PFSK-1 (cell line): ENCODE results near the gene AKAP14.

Source experiments
- FOXP2 ChIP-seq: optimal IDR thresholded peaks from 2 replicates; pipeline ENCODE3; 2011; ENCODE audit warnings: borderline replicate concordance, control low read depth, inconsistent platforms; ENCODE audit not compliant: insufficient read depth; ENCODE audit errors: extremely low read length, extremely low read depth
- POLR2AphosphoS5 ChIP-seq: IDR thresholded peaks from 2 replicates; pipeline ENCODE4 v1.6.1; 2012; ENCODE audit warnings: low read depth, mild to moderate bottlenecking, control low read depth, low read length, moderate library complexity
- REST ChIP-seq, 2 experiments: IDR thresholded peaks; 2 replicates each; pipeline versions ENCODE4 v1.6.1 to v1.8.0; 2011 to 2012; ENCODE audit warnings: low read depth in 2 of 2, low read length in 2 of 2, control low read depth in 1 of 2, inconsistent platforms in 1 of 2, mild to moderate bottlenecking in 1 of 2, moderate library complexity in 1 of 2; ENCODE audit not compliant: insufficient read depth in 1 of 2
- SIN3A ChIP-seq: IDR thresholded peaks from 2 replicates; pipeline ENCODE4 v1.6.1; 2012; ENCODE audit warnings: mild to moderate bottlenecking, low read length, moderate library complexity, borderline replicate concordance; ENCODE audit not compliant: insufficient read depth
- TAF1 ChIP-seq: IDR thresholded peaks from 2 replicates; pipeline ENCODE4 v1.6.1; 2012; ENCODE audit warnings: low read length, control low read depth, borderline replicate concordance; ENCODE audit not compliant: insufficient read depth

The AKAP14 gene

GRCh38 chrX:119935215-119935874, 39.7 kb downstream of the AKAP14 start:
- TF ChIP-seq POLR2AphosphoS5 (no peak), REST (IDR thresholded peaks at IDR 0.05; ENCODE audit: insufficient read depth in 1 of 2, low read depth in 2 of 2, low read length in 2 of 2) (no peak), TAF1 (no peak), SIN3A (no peak), FOXP2 (no peak)

GRCh38 chrX:119941336-119941735, 45.6 kb downstream of the AKAP14 start:
- TF ChIP-seq FOXP2 (no peak), REST (IDR thresholded peaks at IDR 0.05; ENCODE audit: insufficient read depth in 1 of 2, low read depth in 2 of 2, low read length in 2 of 2) (no peak), POLR2AphosphoS5 (no peak), SIN3A (no peak), TAF1 (no peak)

GRCh38 chrX:119942173-119942819, 46.6 kb downstream of the AKAP14 start:
- TF ChIP-seq FOXP2 (no peak), SIN3A (no peak), TAF1 (no peak), REST (IDR thresholded peaks at IDR 0.05; ENCODE audit: insufficient read depth in 1 of 2, low read depth in 2 of 2, low read length in 2 of 2) (no peak), POLR2AphosphoS5 (no peak)

- no peak for TF ChIP-seq REST (IDR thresholded peaks at IDR 0.05; ENCODE audit: insufficient read depth in 1 of 2, low read depth in 2 of 2, low read length in 2 of 2)
- TF ChIP-seq TAF1: no peak
- no peak for TF ChIP-seq SIN3A
- no peak for TF ChIP-seq POLR2AphosphoS5
- TF ChIP-seq FOXP2: no peak
These were observed 47.1 kb downstream of the AKAP14 start for GRCh38 chrX:119942831-119943184.
